ENCODE data around the gene TMEM243.
"Not testable (repeated sequence)": the region's sequence is repeated elsewhere in the genome, so short reads cannot be mapped to it uniquely, and the experiment has no call there.

Gene TMEM243

DNA sequence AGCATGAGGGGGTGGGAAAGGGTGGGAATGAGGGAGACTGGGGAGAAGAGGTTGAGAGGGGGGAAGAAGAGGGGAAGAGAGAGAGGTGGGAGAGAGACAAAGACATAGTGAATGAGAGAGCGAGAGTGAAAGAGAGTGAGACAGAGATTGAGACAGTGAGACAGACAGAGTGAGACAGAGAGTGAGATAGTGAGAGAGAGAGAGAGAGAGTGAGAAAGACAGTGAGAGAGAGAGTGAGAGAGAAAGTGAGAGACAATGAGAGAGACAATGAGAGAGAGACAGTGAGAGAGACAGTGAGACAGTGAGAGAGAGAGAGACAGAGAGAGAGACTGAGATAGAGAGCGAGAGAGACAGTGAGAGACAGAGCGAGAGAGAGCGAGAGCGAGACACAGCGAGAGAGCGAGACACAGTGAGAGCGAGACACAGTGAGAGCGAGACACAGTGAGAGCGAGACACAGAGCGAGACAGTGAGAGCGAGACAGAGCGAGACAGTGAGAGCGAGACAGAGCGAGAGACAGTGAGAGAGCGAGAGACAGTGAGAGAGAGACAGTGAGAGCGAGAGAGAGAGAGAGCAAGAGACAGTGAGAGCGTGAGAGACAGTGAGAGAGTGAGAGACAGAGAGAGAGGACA, 10.1 kb downstream of the TMEM243 start:
- DNase-seq: no peak

GRCh38 chr7:87206361-87206760, 13.2 kb downstream of the TMEM243 start:
- no peak for DNase-seq

DNA sequence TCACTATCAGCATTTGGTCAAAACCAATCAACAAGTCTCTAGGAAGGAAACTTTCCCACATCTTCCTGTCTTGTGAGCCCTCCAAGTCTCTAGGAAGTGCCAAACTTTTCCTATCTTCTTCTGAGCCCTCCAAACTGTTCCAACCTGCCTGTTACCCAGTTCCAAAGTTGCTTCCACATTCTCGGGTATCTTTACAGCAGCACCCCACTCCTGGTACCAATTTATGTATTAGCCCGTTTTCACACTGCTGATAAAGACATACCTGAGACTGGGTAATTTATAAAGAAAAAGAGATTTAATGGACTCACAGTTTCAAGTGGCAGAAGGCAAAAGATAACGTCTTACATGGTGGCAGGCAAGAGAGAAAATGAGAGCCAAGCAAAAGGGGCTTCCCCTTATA, 13.8 kb downstream of the TMEM243 start:
- DNase-seq: not testable (repeated sequence)

DNA sequence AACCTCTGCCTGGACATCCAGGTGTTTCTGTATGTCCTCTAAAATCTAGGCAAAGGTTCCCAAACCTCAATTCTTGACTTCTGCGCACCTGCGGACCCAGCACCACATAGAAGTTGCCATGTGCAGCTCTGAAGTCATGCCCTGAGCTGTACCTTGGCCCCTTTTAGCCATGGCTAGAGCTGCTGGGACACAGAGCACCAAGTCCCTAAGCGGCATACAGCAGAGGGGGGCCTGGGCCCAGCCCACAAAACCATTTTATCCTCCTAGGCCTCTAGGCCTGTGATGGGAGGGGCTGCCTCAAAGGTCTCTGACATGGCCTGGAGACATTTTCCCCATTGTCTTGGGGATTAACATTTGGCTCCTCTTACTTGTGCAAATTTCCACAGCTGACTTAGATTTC, 14.6 kb downstream of the TMEM243 start:
- no peak for DNase-seq

- not testable (repeated sequence) for DNase-seq
Measured at GRCh38 chr7:87203929-87204328, 15.6 kb downstream of the TMEM243 start.

- no peak for DNase-seq
Measured at GRCh38 chr7:87202705-87203104, 16.8 kb downstream of the TMEM243 start.

DNA sequence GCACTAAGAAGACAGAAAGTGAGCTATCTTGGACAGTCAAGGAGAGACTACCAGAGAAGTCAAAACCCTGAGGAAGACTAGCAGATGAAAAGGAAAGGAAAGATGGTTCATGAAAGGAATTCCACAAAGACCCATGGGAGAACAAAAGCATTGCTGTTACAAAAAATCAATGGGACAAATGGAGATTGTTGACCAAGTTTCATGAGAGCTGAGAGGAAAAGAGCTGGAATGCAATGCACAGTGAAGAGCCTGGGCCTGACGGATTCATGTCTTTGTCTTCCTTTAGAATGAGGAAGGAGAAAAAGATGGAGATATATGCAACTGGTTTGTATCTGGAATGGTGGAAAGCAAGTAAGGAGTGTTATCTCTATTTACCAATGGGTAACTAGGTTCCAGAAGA, 17.3 kb downstream of the TMEM243 start:
- no peak for DNase-seq

DNA sequence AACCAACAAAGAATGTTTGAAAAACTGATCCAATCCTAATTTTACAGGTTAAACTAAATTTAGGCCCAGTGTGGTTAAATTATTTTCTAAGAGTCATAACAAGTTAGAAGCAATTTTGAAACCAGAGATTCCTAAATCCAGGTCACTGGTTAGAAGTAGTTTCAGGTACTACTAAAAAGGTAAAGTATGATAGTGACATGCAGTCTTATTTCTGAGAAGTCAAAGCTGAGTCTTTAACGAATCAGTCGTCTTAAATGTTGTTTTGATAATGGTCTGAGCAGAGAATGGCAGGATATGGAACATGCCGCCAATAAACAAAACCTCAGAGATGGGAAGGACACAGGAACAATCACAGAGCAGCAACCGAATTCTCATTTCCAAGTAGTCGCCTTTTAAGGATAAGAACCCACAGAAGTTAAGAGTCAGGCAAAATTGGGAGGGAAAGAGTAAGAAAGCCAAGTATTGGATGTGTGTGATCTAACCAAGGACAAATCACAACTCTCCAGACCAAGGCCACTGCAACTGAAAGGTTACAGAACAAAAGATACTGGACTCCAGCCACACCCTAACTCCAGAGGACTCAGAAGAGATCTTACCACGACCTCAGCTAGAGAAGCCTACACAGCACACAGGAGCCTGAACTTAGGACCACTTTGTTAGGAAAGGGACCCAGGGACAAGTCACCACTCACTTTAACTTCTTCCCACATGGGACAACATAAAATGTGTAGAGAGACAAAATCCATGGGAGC, 19.7 kb downstream of the TMEM243 start:
- DNase-seq: no peak

DNA sequence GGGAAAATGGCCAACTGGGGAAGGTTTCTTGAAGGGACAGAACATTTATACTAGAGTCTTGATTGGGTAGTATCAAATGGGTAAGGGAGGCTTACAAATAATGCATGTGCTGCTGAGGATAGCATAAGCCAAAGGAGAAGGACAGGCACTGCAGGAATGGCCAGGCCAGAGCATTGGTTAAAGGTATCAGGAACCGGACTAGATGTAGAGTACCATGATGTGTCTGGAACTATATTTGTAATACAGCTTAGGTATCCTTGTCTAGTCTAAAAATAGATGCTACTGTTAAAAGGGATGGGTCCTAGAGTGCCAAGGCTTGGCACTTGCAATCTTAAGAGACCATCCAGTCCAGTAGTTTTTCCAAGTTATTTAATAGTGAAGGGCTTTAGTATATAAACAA, 20.3 kb downstream of the TMEM243 start:
- no peak for DNase-seq

- no peak for DNase-seq
Measured at GRCh38 chr7:87193912-87194311, 25.6 kb downstream of the TMEM243 start.

DNA sequence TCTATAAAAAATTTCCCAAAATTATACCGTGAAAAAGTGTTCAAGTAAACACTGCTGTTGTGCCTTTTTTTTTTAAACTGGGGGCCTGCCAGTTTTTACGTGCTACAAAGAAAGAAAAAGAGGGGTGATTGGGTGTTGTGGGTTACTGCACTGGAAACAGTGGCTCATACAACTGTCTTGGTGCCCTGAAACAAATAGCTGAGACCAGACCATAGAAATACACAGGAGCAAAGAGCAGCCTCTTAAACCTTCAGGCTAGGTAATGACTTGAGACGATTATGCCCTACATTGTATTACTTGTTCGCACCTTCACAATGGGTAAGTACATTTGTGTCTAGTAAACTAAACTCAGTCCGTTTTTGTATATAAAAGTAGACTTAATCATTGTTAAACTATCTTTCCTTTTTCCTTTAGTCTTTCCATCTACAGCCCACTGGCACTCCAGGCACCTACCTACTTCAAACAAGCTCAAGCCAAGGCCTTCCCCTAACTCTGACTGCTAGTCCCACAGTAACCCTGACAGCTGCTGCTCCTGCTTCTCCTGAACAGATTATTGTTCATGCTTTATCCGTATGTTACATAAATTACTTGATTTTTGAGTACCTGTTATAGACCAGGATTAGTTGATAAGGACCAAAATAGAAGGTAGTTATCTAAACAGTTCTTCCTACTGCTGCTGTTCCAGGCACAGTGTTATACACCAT, 26.6 kb downstream of the TMEM243 start:
- DNase-seq: no peak

GRCh38 chr7:87190783-87191182, 28.7 kb downstream of the TMEM243 start:
- DNase-seq: no peak

GRCh38 chr7:87188930-87189329, 30.6 kb downstream of the TMEM243 start:
- DNase-seq: no peak

DNA sequence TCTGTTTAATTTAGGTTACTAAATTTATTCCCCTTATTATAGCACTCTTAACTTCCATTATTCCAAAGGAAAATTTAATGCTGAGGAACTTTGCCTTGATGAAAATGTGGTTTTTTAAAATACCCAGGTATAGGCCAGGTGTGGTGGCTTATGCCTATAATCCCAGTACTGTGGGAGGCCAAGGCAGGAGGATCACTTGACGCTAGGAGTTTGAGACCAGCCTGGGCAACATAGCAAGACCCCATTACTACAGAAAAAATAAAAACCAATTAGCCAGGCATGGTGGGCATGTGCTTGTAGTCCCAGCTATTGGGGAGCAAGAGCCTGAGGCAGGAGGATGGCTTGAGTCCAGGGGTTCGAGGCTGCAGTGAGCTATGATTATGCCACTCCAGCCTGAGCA, 32.4 kb downstream of the TMEM243 start:
- DNase-seq: no peak

DNA sequence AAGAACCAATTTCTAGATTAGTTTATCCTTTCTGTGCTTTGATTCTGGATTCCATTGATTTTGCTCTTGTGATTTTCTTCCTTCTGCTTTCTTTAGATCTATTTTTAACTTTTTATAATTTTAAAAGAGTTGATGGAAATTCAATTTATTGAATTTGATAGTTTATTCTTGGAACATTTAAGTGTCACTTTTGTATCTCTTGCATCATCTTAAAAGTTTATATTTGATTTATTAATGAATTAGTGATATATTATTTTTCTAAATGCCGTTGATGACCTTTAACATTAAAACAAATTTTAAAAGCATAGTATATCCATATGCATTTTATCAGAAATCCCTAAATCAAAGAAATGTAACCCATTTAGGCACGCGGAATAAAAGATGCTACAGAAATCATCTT, 40.4 kb downstream of the TMEM243 start:
- no peak for DNase-seq

- DNase-seq: no peak
Measured at GRCh38 chr7:87178320-87178719, 41.2 kb downstream of the TMEM243 start.

- DNase-seq: no peak
Measured at GRCh38 chr7:87173471-87173870, 46.1 kb downstream of the TMEM243 start.

GRCh38 chr7:87171282-87171934, 48.1 kb downstream of the TMEM243 start:
- DNase-seq: no peak

- no peak for DNase-seq
Measured at GRCh38 chr7:87170828-87171227, 48.7 kb downstream of the TMEM243 start.

DNA sequence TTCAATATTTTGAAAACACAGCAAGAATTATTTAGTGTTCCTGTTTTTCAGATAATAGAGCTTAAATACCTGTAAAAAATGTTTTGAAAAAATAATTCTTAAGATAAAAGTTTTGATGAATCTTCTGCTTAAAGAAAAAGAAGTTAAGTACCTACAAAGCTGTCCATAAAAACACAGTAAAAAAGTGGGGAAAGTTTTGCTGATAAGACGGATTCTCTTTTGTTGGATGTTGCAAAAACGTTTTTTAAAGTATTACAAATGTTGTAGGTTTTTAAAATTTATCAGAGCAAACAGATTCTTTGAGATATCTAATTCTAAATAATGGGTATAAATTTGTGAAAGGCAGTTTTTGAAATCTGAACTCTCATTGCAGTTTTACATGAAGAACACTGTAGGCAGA, 55.1 kb downstream of the TMEM243 start:
- no peak for DNase-seq

GRCh38 chr7:87159538-87159937, 60.0 kb downstream of the TMEM243 start:
- no peak for DNase-seq

- DNase-seq: no peak
Measured at GRCh38 chr7:87156709-87157108, 62.8 kb downstream of the TMEM243 start.

- no peak for DNase-seq
Measured at GRCh38 chr7:87155788-87156187, 63.7 kb downstream of the TMEM243 start.

- DNase-seq: no peak
Measured at GRCh38 chr7:87154569-87154968, 65.0 kb downstream of the TMEM243 start.

Data from amniotic stem cell (primary cell).